ENCODE results near the gene HOXA3.

HOXA3 gene

DNA sequence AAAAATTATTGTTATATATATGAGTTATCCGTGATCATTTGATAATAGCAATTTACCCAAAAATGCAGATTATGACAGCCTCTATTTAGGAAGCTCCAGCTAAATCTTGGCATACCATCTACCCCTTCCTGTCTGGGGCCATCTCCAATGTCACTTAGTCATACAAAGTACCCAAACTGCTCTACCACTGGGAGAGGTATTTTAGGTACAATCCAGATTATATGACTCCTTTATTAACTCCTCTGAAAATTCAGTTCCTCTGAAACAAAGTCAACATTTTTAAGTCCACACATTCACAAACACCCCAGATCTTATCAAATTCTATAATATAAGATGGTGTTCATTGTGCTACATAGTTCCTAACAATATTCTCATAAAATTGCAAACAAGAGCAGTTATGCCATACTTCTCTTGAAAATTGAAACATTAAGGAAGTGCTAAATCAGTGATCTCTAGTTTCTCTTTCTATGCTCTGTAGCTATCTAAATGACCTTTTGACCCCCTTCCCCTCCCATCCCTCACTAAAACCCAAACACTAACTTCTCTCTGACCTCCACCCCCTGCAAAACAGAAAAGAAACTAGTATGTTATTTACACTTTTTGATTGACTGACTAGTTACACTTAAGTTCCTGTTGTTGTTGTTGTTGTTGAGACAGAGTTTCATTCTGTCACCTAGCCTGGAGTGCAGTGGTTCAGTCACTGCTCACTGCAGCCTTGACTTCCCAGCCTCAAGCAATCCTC is 73.0 kb downstream of the HOXA3 start:
- DNase-seq, result no peak

DNA sequence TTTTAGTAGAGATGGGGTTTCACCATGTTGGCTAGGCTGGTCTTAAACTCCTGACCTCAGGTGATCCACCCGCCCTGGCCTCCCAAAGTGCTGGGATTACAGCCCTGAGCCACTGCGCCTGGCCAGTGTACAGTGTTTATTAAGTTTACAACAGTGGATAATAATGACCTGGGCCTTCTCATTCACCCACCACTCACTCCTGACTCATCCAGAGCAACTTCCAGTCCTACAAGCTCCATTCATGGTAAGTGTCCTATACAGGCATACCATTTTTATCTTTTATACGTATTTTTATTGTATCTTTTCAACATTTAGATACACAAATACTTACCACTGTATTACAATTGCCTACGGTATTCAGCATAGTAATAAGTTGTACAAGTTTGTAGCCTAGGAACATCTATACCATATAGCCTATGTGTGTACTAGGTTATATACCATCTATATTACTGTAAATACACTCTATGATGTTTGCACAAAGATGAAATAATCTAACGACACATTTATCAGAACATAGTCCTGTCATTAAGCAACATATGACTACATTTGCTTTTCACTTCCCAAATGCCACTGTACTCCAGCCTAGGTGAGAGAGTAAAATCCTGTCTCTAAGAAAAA is 73.7 kb downstream of the HOXA3 start:
- DNase-seq, result no peak

DNA sequence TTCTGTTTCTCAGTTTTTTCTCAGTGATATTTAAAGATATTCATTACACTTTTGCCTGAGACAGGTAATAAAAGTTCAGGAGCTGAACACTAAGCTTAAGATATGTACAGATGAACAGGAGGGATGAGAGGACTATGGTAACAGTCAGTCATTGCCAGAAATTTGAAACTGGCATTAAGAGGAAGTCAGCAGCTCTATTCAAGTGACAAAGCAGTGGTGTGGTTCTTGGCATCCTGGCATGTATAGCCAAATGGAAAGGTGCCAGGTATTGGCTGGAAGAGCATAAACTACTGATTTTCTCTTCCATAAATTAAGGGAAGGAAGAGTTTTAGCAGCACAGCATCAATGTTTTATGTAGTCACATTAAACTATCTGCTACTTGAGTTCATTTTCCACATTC is 79.3 kb downstream of the HOXA3 start:
- peak; percentile 31 for DNase-seq

DNA sequence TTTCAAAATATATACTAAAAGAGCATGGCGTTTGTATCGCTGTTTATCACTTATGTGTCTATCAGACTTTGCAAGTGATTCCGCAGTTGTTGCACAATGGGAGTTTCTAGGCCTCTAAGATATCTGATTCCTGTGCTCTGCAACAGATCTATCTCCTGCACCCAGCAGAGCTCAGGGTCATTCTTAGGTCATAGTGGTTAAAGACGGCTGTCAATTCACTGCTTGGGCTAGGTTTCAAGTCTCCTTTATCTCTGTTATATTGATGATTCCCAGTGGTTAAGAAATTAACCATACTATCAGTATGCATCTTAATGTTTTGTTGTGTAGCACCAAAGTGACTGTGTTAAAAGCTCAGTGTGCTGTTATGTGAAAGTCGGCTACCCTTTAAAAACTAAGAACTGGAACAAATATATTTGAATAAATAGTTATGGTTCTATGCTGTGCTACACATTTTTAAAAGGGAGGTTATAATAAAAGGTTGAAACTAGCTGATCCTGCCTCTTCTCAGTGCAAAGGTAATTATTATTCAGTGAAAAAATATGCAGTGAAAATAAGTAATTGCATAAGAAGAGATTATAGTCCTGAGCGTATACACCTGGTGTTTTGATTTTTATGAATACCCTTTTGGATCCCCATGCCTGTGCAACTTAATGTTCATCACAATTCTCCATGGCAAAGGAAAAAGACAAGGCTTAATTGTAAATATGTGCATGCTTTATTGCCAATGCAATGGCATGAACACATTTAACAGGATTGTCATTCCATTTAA is 80.6 kb downstream of the HOXA3 start:
- no peak for DNase-seq

DNA sequence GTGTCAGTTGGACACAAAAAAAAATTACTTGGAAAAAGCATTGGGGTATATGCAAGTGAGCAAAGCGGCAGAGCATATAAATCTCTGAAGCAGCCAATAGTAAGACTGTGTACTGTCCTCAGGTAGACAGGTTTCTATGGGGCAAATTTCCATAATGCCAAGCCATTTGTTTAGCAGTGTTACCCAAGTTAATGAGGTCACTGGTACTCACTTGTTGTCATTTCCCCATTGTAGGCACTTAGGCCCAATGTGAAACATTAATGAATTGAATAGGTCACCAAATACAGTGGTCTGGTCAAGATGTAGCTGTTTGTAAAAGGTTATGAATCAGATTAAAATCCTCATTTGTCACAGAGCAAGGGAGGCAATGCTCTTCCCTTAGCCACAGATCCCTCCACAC is 84.1 kb downstream of the HOXA3 start:
- no peak for DNase-seq

DNA sequence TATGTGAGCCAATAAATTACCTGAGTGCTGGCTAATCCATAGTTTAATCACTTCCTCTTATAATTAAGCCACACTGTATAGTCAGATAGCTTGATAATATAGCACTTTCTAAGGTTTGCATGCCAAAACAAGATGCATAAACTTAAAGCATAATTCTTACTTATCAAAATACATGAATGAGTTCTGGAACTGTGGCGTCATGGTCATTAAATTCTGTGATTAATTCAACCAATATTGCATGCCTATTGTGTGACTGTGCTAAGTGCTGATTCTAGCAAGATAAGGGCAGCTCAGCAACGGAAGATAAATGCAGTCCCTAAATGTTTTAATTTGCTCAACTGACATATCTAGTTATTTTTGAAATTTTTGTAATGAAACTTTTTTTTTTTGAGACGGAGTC is 86.2 kb downstream of the HOXA3 start:
- DNase-seq, result no peak

DNA sequence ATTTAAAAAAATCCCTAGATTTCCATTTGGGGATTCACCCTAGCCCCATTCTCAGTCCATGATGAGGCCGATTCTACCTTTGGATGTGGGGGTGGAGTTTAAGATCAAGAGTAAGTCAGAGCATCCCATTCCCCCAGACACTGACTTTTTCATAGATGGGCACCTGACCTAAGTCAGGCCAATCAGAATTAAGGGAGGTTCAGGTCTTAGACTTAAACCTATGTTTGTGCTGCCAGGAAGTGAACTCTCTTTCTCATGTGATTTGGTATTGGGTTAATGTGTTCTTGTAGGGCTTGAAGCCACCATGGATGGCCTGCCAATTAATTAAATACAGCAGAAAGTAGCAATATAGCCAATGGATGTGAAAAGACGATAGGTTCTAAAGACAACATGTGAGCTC is 86.7 kb downstream of the HOXA3 start:
- DNase-seq, result no peak

DNA sequence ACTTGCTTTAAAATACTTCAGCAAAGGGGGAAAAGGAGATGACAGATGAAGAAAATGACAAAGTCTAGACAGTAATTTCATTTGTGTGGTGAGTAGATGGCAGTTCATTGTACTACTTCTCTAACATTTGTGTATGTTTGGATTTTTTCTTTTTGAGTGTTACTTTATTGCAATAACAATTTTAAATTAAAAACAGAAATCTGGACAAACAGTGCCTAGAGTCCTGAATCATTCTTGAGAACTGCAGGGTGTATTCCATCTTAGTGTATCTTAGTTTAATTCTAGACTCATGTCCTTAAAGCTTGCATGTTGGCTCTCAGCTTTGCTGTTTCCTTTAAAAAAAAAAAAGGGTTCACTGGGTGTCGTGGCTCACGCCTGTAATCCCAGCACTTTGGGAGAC is 87.7 kb downstream of the HOXA3 start:
- DNase-seq, result no peak

DNA sequence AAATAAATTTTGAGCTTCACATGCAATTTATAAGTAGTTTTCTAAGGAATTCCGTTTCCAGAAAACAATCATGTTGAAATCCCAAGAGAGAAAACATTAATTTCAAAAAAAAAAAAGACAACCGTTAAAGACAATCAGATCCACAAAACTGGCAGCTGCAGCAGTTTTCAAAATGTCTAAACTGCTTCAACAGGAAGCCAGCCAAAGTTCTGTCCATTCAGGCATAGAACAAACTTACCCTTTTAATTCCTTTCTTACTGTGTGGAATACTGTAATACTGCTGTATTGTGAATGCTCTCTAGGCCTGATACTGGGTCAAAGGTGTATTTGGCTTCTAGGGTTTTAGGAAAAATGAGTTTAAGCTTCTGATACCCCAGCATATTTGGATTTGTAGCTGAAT is 88.2 kb downstream of the HOXA3 start:
- DNase-seq, result peak; percentile 6

DNA sequence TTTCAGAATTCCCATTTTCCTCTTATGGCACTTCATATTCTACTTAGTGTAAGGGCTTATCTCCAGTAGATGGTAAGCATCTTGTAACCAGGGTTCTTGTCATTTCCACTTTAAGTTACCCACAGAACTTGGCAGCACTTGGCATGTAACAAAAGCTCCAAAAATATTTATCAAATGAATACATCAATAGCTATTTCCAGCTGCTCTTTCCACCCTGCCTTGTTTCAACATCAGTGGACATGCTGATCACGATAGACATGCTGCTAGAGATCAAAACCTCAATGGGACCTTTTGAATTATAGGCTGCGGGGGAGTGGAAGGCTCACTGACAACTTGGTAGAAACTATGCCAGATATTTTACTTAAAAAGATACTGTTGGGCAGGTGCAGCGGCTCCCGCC is 89.4 kb downstream of the HOXA3 start:
- no peak for DNase-seq

Measured in DMS79 (cell line).